ENCODE data around the gene TPP1. TPM values are rescaled to one million over a fixed set of nuclear protein-coding genes. Genes with fewer than 3 reads are reported as not detected.

TPP1 gene
- total and polyA plus RNA-seq, 9 of the 15 experiments (the other 6 are each of a cell fraction or from before 2014, with no cell fraction given), result 7.5 to 75.8 (median 15.7) TPM

- TF ChIP-seq CBFB (CRISPR knock-in tag; IDR thresholded peaks at IDR 0.05) (0 out of 2 replicates have a peak, but pooled peaks have one; percentile 22), DACH1 (IDR thresholded peaks at IDR 0.05; ENCODE audit: partially characterized antibody) (no peak), HSF4 (CRISPR knock-in tag; IDR thresholded peaks at IDR 0.05; ENCODE audit: borderline replicate concordance) (no peak), NCOA6 (IDR thresholded peaks at IDR 0.05) (no peak), NR2C1 (IDR thresholded peaks at IDR 0.05) (peak; percentile 86), NR2C1 (tag; IDR thresholded peaks at IDR 0.05) (peak; percentile 83), RBFOX2 (IDR thresholded peaks at IDR 0.05; ENCODE audit: low read depth, low read length) (peak; percentile 87), RBM34 (IDR thresholded peaks at IDR 0.05; ENCODE audit: borderline replicate concordance, insufficient read depth, low read length) (no peak), CHAMP1 (IDR thresholded peaks at IDR 0.05) (no peak), CTCF (IDR thresholded peaks at IDR 0.05 in 2 of 3, conservative IDR thresholded peaks at IDR 0.05 in 1 of 3; ENCODE audit: insufficient read depth in 2 of 3, low read depth in 1 of 3, low read length in 3 of 3) (0 out of 6 replicates have a peak, but pooled peaks of 1 of the 3 experiments have one; percentile 22), MIER1 (IDR thresholded peaks at IDR 0.05; ENCODE audit: low read depth) (no peak), FOXP1 (CRISPR knock-in tag; IDR thresholded peaks at IDR 0.05) (peak; percentile 68), GATA2 (CRISPR knock-in tag; IDR thresholded peaks at IDR 0.05) (no peak), PHB (CRISPR knock-in tag; IDR thresholded peaks at IDR 0.05) (no peak), ZNF41 (CRISPR knock-in tag; conservative IDR thresholded peaks at IDR 0.05) (no peak), ZNF77 (CRISPR knock-in tag; IDR thresholded peaks at IDR 0.05) (no peak), POU5F1 (IDR thresholded peaks at IDR 0.05; ENCODE audit: borderline replicate concordance, low read depth, low read length, partially characterized antibody) (peak; percentile 21), RBM22 (IDR thresholded peaks at IDR 0.05; ENCODE audit: low read depth, low read length, poor library complexity, severe bottlenecking) (no peak), SAFB2 (IDR thresholded peaks at IDR 0.05; ENCODE audit: borderline replicate concordance, low read depth, low read length, severe bottlenecking) (no peak), PHF21A (IDR thresholded peaks at IDR 0.05; ENCODE audit: borderline replicate concordance, low read depth) (0 out of 2 replicates have a peak, but pooled peaks have one; percentile 32), DEAF1 (CRISPR knock-in tag; IDR thresholded peaks at IDR 0.05) (no peak), CBX8 (IDR thresholded peaks at IDR 0.05; ENCODE audit: borderline replicate concordance, extremely low read depth, low read depth, low read length, poor library complexity, severe bottlenecking) (no peak)
Observed at GRCh38 chr11:6603287-6604080, 15.7 kb downstream of the TPP1 start, which contains the start of the genes ILK and RRP8 (continued).

Data from K562 (cell line).